Gastrocnemius medialis (tissue), 4 donors: ENCODE results near the gene MSH3. TPM values are rescaled to one million over a fixed set of nuclear protein-coding genes. Genes with fewer than 3 reads are reported as not detected.

Experiments
- ATAC-seq, 2 donors: fragments of 150-250 bp; one replicate each; pipeline ENCODE4 v1.9.1; 2016
- DNase-seq, 2 donors: peaks; one replicate each; pipeline ENCODE4 v3.0.0-alpha.2; 2019
- H3K27ac ChIP-seq, 4 donors: fragments of 200-600 bp; sonication (generic); 1 replicate in 1 of 4; 2 replicates in 3 of 4; pipeline ENCODE4 v1.5.1; 2016 to 2018; ENCODE audit warnings: mild to moderate bottlenecking in 2 of 4, moderate library complexity in 1 of 4
- H3K27me3 ChIP-seq, 3 donors: fragments of 200-600 bp; sonication (generic) in 2 of 3; 1 replicate in 1 of 3; 2 replicates in 2 of 3; pipeline versions ENCODE4 v1.5.1 to v1.6.0; 2016 to 2019; ENCODE audit warnings: mild to moderate bottlenecking in 1 of 3, moderate library complexity in 1 of 3
- H3K36me3 ChIP-seq, 2 donors: fragments of 200-600 bp; sonication (generic) in 1 of 2; one replicate each; pipeline ENCODE4 v1.5.1; 2017 to 2018
- H3K4me1 ChIP-seq, 2 donors: fragments of 200-600 bp; sonication (generic) in 1 of 2; one replicate each; pipeline ENCODE4 v1.5.1; 2016 to 2017; ENCODE audit warnings: mild to moderate bottlenecking in 2 of 2
- H3K4me3 ChIP-seq, 4 donors: fragments of 200-600 bp; sonication (generic) in 3 of 4; 1 replicate in 1 of 4; 2 replicates in 3 of 4; pipeline ENCODE4 v1.5.1; 2016 to 2019; ENCODE audit warnings: mild to moderate bottlenecking in 2 of 4
- H3K9me3 ChIP-seq, 3 donors: fragments of 200-600 bp; sonication (generic) in 2 of 3; 1 replicate in 1 of 3; 2 replicates in 2 of 3; pipeline ENCODE4 v1.5.1; 2016 to 2019
- POLR2A ChIP-seq, 2 donors: fragments of 450-650 bp; IDR thresholded peaks; one replicate each; pipeline ENCODE4 v1.6.1; 2017; ENCODE audit warnings: antibody characterized with exemption in 2 of 2, mild to moderate bottlenecking in 2 of 2, moderate library complexity in 2 of 2
- in situ Hi-C, 4 donors: fragments of 200-750 bp; cut with MboI; loops; one replicate each; pipeline versions ENCODE4 v1.15.0 to v1.8.0; 2017; ENCODE audit warnings: low sequenced_read_pairs in 4 of 4
- intact Hi-C: fragments of 100-400 bp; cut with DNase I; formaldehyde crosslinking; loops from one replicate; pipeline ENCODE4 v1.15.1; 2023; ENCODE audit warnings: low total_unique reads
- total RNA-seq, 4 donors: library from RNA; depleted of rRNA; stranded (reverse); fragments of >200 nt; gene quantifications; one replicate each; pipeline versions ENCODE4 v1.1.0 to v1.2.3, GENCODE V29; 2016
- TF ChIP-seq, protein P1 (sequence below), 5 experiments: fragments of 450-650 bp in 3 of 5; fragments of 200-600 bp in 2 of 5; sonication (generic) in 2 of 5; IDR thresholded peaks in 4 of 5; conservative IDR thresholded peaks in 1 of 5; 1 replicate in 4 of 5; 2 replicates in 1 of 5; pipeline ENCODE4 v1.5.1; 2016 to 2019; ENCODE audit warnings: antibody characterized with exemption in 5 of 5, mild to moderate bottlenecking in 3 of 5, moderate library complexity in 3 of 5

The MSH3 gene
- total RNA-seq, 4 donors from 2014 or later = 5.8 to 10.4 (median 7.2) TPM

DNA sequence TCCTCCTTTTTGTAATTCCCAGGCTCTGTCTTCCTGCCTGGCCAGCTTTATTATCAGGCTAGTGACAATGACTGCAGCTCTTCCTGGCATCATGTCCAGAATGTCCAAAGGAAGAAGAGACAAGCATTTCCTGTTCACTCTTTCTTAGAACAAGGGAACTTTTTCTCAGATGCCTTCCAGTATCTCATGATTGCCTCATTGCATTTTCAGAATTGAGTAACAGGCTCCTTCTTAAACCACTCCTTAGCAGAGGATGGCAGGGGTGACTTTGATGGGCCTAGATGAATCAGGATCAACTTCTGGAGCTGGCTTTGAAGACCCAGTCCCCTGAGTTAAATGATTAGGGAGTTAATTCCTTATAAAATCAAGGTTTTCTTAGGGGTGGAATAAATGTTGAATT lies 212.8 kb downstream of the MSH3 start:
- Histone ChIP-seq H3K4me3 (no peak overlapping the region), H3K9me3 (no peaks in the 10 kb centered on the region), H3K27ac (no peak overlapping the region), H3K36me3 (no peaks in the 10 kb centered on the region), H3K27me3 (no peaks in the 10 kb centered on the region), H3K4me1 (no peaks in the 10 kb centered on the region)
- in situ Hi-C loops = no loop called here
- TF ChIP-seq, protein P1, sequence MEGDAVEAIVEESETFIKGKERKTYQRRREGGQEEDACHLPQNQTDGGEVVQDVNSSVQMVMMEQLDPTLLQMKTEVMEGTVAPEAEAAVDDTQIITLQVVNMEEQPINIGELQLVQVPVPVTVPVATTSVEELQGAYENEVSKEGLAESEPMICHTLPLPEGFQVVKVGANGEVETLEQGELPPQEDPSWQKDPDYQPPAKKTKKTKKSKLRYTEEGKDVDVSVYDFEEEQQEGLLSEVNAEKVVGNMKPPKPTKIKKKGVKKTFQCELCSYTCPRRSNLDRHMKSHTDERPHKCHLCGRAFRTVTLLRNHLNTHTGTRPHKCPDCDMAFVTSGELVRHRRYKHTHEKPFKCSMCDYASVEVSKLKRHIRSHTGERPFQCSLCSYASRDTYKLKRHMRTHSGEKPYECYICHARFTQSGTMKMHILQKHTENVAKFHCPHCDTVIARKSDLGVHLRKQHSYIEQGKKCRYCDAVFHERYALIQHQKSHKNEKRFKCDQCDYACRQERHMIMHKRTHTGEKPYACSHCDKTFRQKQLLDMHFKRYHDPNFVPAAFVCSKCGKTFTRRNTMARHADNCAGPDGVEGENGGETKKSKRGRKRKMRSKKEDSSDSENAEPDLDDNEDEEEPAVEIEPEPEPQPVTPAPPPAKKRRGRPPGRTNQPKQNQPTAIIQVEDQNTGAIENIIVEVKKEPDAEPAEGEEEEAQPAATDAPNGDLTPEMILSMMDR (IDR thresholded peaks at IDR 0.05 in 4 of 5, conservative IDR thresholded peaks at IDR 0.05 in 1 of 5) = no peak
- no peak for TF ChIP-seq POLR2A (IDR thresholded peaks at IDR 0.05)
- intact Hi-C loops = no loop called here
- no peak for DNase-seq
- ATAC-seq = no peak

DNA sequence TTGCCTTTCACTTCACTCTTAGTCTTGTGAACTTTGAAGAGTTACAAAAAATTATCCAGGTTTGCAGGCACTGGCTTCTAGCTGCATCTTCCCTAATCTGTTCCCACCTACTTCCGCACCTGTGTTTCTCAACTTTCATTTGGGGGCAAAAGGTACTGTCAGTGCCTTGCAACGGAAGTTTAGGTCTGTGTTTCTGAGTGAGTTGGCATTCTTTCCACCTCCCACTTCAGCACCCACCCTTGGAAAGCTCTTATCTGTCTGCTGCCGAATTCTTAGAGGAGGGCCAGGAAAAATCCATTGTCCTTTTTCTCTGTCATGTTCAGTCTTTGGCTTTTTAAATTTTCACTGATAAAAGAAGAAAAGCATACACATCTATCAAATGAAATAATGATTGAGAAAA lies 216.0 kb downstream of the MSH3 start:
- ATAC-seq (no peak), DNase-seq (no peak)
- in situ Hi-C loops (no loop called here), intact Hi-C loops (no loop called here)
- Histone ChIP-seq H3K4me3 (no peak overlapping the region), H3K36me3 (peaks cover 0 to 9% of the 10 kb centered on the region in 2 donors), H3K4me1 (no peaks in the 10 kb centered on the region), H3K27me3 (no peaks in the 10 kb centered on the region), H3K9me3 (no peaks in the 10 kb centered on the region), H3K27ac (no peak overlapping the region)
- TF ChIP-seq, protein P1 (IDR thresholded peaks at IDR 0.05 in 4 of 5, conservative IDR thresholded peaks at IDR 0.05 in 1 of 5) = no peak
- TF ChIP-seq POLR2A (IDR thresholded peaks at IDR 0.05) = no peak

DNA sequence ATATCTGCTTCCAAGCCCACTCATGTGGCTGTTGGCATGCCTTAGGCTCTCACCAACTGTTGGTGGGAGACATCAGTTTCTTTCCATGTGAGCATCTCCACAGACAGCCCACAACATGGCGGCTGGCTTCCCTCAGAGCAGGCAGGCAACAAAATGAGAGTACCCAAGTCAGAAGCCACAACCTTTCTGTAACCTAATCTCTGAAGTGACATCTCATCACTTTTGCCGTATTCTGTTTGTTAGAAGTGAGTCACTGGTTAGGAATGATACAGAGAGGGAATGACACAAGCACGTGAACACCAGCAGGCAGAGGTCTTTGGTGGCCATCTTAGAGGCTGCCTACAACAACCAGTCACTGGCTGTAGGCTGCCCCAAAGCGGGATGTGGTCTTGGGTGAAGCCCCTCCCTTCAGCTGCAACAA lies 217.1 kb downstream of the MSH3 start:
- intact Hi-C loops (no loop called here), in situ Hi-C loops (no loop called here)
- Histone ChIP-seq H3K27me3 (no peaks in the 10 kb centered on the region), H3K36me3 (peaks cover 0 to 9% of the 10 kb centered on the region in 2 donors), H3K27ac (no peak overlapping the region), H3K9me3 (no peaks in the 10 kb centered on the region), H3K4me1 (no peaks in the 10 kb centered on the region), H3K4me3 (no peak overlapping the region)
- no peak for ATAC-seq
- no peak for DNase-seq
- TF ChIP-seq, protein P1 (IDR thresholded peaks at IDR 0.05 in 4 of 5, conservative IDR thresholded peaks at IDR 0.05 in 1 of 5) = no peak
- TF ChIP-seq POLR2A (IDR thresholded peaks at IDR 0.05) = no peak

DNA sequence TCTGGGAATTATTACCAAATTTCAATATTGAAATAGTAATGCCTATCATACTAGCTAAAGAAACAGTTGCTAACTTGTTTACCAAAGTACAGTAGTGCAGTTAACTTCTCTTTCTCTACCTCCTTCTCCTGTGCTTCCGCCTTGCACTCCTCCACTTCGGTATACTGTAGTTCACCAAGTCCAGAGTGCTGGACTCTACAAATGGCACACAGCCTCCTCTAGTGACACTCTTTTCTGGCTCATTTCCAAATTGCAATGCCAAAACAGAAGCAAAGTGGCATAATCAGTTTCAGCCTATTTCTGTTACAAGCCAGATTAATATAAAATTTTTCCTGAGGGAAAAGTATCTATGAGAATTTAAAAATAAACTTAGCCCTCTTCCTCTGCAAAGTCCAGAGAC lies 219.7 kb downstream of the MSH3 start:
- Histone ChIP-seq H3K27ac (no peak overlapping the region), H3K4me3 (no peak overlapping the region), H3K4me1 (no peaks in the 10 kb centered on the region), H3K27me3 (no peaks in the 10 kb centered on the region), H3K9me3 (no peaks in the 10 kb centered on the region), H3K36me3 (peaks cover 0 to 15% of the 10 kb centered on the region in 2 donors)
- in situ Hi-C loops = no loop called here
- intact Hi-C loops = no loop called here
- ATAC-seq = no peak
- no peak for TF ChIP-seq POLR2A (IDR thresholded peaks at IDR 0.05)
- TF ChIP-seq, protein P1 (IDR thresholded peaks at IDR 0.05 in 4 of 5, conservative IDR thresholded peaks at IDR 0.05 in 1 of 5) = no peak
- DNase-seq = no peak

DNA sequence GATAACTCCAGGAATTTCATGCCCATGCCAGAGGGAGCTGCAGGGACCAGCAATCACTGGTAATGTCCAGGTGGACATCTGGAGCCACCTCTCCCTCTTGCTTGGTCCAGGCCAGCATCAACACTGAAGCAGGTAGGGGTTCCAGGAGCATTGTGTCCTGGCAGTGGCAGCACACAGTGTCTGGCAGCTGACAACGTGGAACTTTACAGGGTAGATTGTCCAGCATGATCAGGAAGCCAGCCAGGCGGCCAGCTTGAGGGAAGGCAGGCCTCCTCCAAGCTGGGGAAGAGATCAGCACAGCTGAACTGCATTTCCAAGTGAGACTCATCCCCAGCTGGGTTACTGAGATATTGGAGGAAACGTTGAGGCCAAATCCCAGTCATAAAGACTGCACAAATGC lies 223.1 kb downstream of the MSH3 start:
- Histone ChIP-seq H3K9me3 (no peaks in the 10 kb centered on the region), H3K4me1 (no peaks in the 10 kb centered on the region), H3K4me3 (no peak overlapping the region), H3K27ac (no peak overlapping the region), H3K36me3 (peaks cover 0 to 15% of the 10 kb centered on the region in 2 donors), H3K27me3 (no peaks in the 10 kb centered on the region)
- ATAC-seq (no peak), DNase-seq (no peak)
- intact Hi-C loops = no loop called here
- no peak for TF ChIP-seq POLR2A (IDR thresholded peaks at IDR 0.05)
- TF ChIP-seq, protein P1 (IDR thresholded peaks at IDR 0.05 in 4 of 5, conservative IDR thresholded peaks at IDR 0.05 in 1 of 5) = no peak
- in situ Hi-C loops = no loop called here
